OCI-LY1 (cell line): ENCODE results near the gene FBXW9.

ENCODE experiments used
- CTCF ChIP-seq: fragments of 200-600 bp; sonication (generic), shearing (Covaris generic); IDR thresholded peaks from 2 replicates; pipeline ENCODE4 v1.5.1; 2017; ENCODE audit warnings: mild to moderate bottlenecking, antibody characterized with exemption, low read length, moderate library complexity, mixed read lengths
- EZH2 ChIP-seq: fragments of 200-600 bp; sonication (generic), shearing (Covaris generic); IDR thresholded peaks from 2 replicates; pipeline ENCODE4 v1.8.0; 2017; ENCODE audit warnings: borderline replicate concordance, mixed run types, mild to moderate bottlenecking, antibody characterized with exemption, low read length, moderate library complexity, mixed read lengths

GRCh38 chr19:12669270-12670158 is 26.9 kb downstream of the FBXW9 start:
- TF ChIP-seq CTCF (no peak), EZH2 (no peak)
